Muscle of leg (tissue), 11 donors: ENCODE results near the gene PTPN23. TPM values are rescaled to one million over a fixed set of nuclear protein-coding genes. Genes with fewer than 3 reads are reported as not detected.

Source experiments
- DNase-seq: peaks from one replicate; pipeline ENCODE4 v3.0.0; 2013
- H3K27ac ChIP-seq: one replicate; pipeline ENCODE4 v1.5.1; 2013; ENCODE audit warnings: mild to moderate bottlenecking, low read length, control low read depth
- H3K27me3 ChIP-seq: one replicate; pipeline ENCODE4 v1.6.1; 2013; ENCODE audit warnings: low read length; ENCODE audit not compliant: control insufficient read depth, insufficient read depth
- H3K36me3 ChIP-seq: one replicate; pipeline ENCODE4 v1.6.1; 2013; ENCODE audit warnings: low read length; ENCODE audit not compliant: control insufficient read depth, insufficient read depth
- H3K4me1 ChIP-seq: one replicate; pipeline ENCODE4 v1.6.1; 2013; ENCODE audit warnings: low read length; ENCODE audit not compliant: control insufficient read depth, insufficient read depth
- H3K4me3 ChIP-seq: one replicate; pipeline ENCODE4 v1.5.1; 2013; ENCODE audit warnings: low read length, control low read depth
- H3K9me3 ChIP-seq: replicated peaks from 2 replicates; pipeline ENCODE4 v1.6.1; 2013; ENCODE audit warnings: low read depth, low read length; ENCODE audit not compliant: control insufficient read depth
- WGBS: methylation state at CpG from one replicate; pipeline ENCODE4 v1.1.5; 2013; ENCODE audit warnings: missing lambda C conversion rate; ENCODE audit not compliant: insufficient coverage; 5-methylcytosine and 5-hydroxymethylcytosine counted together
- polyA plus RNA-seq, 8 donors: library from polyadenylated mRNA; unstranded; fragments of 120-200 nt; gene quantifications; one replicate each; pipeline versions ENCODE4 v1.2.1 to v1.2.3, GENCODE V29; 2013; ENCODE audit warnings: inconsistent platforms in 1 of 8, low replicate concordance in 1 of 8; ENCODE audit not compliant: insufficient read length in 8 of 8, insufficient read depth in 1 of 8
- total RNA-seq: library from RNA; stranded (reverse); fragments of 120-200 nt; gene quantifications from one replicate; pipeline ENCODE4 v1.2.4, GENCODE V29; 2013

The PTPN23 gene
- total and polyA plus RNA-seq, 9 donors = 13.7 to 26.7 (median 25.0) TPM

GRCh38 chr3:47420044-47420430 lies 39.2 kb downstream of the PTPN23 start:
- no peak for DNase-seq
- Histone ChIP-seq H3K4me1 (peaks cover 18% of the 10 kb centered on the region), H3K9me3 (no peaks in the 10 kb centered on the region), H3K27ac (no peak overlapping the region), H3K36me3 (peaks cover 77% of the 10 kb centered on the region), H3K27me3 (no peaks in the 10 kb centered on the region), H3K4me3 (no peak overlapping the region)
- WGBS = 87% methylated on average over 3 of the region's 5 CpGs

DNA sequence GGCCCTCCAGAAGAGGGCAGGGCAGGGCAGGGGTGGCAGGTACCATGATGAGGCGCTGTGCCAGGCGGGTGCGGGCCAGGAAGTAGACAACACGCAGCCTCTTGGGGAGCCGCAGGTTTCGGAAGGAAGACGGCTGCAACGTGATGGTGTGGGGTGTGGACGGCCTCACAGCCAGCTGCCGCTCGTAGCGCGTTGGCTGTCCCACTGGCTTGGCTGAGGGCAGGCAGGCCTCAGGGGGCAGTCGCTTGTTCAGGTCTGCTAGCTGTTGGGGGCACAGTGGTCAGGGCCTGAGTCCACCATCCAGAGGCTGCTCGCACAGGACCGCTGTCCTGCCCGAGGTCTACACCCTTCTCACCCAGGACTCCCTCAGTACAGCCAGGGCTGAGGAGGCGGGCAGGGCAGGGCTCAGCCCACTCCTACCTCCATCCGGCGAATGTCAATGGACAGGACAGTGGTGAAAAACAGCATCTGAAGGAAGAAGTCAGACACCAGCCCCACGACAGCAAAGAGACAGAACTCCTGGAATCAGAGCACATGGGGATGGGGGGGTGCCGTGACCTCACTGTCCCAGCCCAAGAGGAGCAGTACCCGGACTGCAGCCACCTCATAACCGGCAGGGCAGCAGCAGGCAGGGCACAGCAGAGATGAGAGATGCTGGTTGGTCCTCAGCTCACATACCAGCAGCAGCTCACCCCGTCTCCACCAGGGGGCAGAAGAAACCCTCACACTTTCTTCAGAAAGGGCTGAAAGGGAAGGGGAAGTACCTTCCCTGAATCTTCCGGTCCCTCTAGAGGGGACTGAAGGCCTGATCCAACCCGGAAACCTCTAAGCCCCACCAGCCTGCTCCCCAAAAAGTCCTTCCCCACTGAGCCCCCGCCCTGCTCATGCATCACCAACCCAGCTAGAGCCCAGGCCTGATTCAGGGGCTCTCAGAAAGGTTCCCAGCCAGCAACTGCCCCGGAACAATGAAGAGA lies 40.0 kb downstream of the PTPN23 start:
- Histone ChIP-seq H3K9me3 (no peaks in the 10 kb centered on the region), H3K4me3 (no peak overlapping the region), H3K27me3 (no peaks in the 10 kb centered on the region), H3K4me1 (peaks cover 13% of the 10 kb centered on the region), H3K36me3 (peaks cover 75% of the 10 kb centered on the region), H3K27ac (peak overlapping the region; percentile 53)
- 79% methylated on average over 16 of the region's 29 CpGs for WGBS
- peak; percentile 91 for DNase-seq

GRCh38 chr3:47421741-47422649 lies 41.2 kb downstream of the PTPN23 start:
- Histone ChIP-seq H3K4me3 (no peak overlapping the region), H3K27ac (no peak overlapping the region), H3K36me3 (peaks cover 76% of the 10 kb centered on the region), H3K9me3 (no peaks in the 10 kb centered on the region), H3K27me3 (no peaks in the 10 kb centered on the region), H3K4me1 (peaks cover 13% of the 10 kb centered on the region)
- DNase-seq = peak; percentile 21
- WGBS = 92% methylated on average over 10 of the region's 13 CpGs

GRCh38 chr3:47422743-47423142 lies 41.9 kb downstream of the PTPN23 start:
- WGBS = 88% methylated on average over 8 of the region's 9 CpGs
- Histone ChIP-seq H3K9me3 (no peaks in the 10 kb centered on the region), H3K4me3 (no peak overlapping the region), H3K27ac (no peak overlapping the region), H3K27me3 (no peaks in the 10 kb centered on the region), H3K4me1 (peaks cover 13% of the 10 kb centered on the region), H3K36me3 (peaks cover 77% of the 10 kb centered on the region)
- no peak for DNase-seq

- H3K27ac ChIP-seq = no peak overlapping the region
- no peak for DNase-seq
- 94% methylated on average over 4 of the region's 8 CpGs for WGBS
- H3K36me3 ChIP-seq = peaks cover 84% of the 10 kb centered on the region
- no peak overlapping the region for H3K4me3 ChIP-seq
- no peaks in the 10 kb centered on the region for H3K9me3 ChIP-seq
- peaks cover 13% of the 10 kb centered on the region for H3K4me1 ChIP-seq
- no peaks in the 10 kb centered on the region for H3K27me3 ChIP-seq
Observed at GRCh38 chr3:47423548-47424145, 42.8 kb downstream of the PTPN23 start.

DNA sequence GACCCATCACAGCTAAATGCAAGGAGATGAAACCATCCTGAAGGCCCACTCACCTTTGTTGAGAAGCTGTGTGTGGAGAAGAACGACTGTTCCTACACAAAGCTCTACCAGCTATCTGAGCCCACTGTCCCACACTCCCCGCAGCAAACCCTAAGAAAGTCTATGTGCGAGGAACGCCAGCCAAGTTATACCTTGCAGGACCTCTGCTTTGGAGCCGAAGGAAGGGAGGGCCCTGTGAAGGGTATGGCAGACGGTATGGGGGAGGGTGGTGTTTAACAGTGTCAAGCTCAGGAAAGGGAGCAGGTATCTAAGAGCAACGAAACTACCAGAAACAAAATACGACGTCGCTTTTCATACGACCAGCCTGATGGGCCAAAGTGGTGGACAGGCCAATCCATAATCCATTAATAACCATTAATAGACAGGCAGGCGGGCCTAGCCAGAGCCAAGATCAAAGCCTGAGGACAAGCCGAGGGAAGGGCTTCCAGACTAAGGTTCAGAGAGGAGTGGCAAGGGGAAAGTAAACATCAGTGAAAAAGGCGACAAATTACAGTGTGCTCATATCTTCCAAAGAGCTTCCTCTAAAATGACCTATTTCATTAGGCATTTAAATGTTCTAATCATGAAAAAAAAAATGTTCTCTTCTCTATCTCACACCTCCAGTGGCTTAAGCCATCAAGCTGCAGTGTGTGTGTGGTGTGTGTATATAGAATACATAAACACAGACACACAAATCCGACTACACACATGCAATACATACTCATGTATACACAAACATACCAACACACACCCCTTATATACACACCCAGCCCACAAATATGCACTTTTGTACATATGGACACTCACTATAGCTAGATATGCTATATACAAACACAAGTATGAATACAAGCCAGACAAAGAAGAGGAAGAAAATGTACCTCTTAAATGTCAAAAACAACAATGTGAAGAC lies 43.9 kb downstream of the PTPN23 start:
- no peak overlapping the region for H3K4me3 ChIP-seq
- H3K36me3 ChIP-seq = peaks cover 81% of the 10 kb centered on the region
- DNase-seq = no peak
- H3K27me3 ChIP-seq = no peaks in the 10 kb centered on the region
- no peak overlapping the region for H3K27ac ChIP-seq
- H3K4me1 ChIP-seq = peaks cover 13% of the 10 kb centered on the region
- H3K9me3 ChIP-seq = no peaks in the 10 kb centered on the region
- WGBS = 74% methylated on average over 2 of the region's 15 CpGs

DNA sequence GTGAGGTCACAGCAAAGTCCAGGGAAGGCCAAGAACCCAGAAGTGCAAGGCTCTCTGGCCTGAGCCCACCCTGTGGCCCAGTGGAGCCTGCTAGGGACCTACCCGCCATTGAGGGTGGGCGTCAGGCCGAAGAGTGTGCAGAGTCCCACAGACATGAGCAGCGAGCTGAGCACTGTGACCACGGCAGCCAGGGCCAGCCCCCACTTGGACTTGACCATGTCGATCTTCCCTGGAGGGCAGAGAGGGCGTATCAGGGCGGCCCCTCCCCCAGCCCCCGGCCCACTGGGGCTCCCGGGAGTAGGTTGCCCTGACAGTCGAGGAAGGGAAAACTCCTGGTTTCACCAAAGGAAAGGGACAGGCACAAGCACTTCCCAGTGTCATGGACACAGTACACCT lies 44.6 kb downstream of the PTPN23 start:
- Histone ChIP-seq H3K4me3 (no peak overlapping the region), H3K27ac (no peak overlapping the region), H3K27me3 (no peaks in the 10 kb centered on the region), H3K9me3 (no peaks in the 10 kb centered on the region), H3K4me1 (peaks cover 13% of the 10 kb centered on the region), H3K36me3 (peaks cover 75% of the 10 kb centered on the region)
- 89% methylated on average over 7 of the region's 11 CpGs for WGBS
- no peak for DNase-seq

DNA sequence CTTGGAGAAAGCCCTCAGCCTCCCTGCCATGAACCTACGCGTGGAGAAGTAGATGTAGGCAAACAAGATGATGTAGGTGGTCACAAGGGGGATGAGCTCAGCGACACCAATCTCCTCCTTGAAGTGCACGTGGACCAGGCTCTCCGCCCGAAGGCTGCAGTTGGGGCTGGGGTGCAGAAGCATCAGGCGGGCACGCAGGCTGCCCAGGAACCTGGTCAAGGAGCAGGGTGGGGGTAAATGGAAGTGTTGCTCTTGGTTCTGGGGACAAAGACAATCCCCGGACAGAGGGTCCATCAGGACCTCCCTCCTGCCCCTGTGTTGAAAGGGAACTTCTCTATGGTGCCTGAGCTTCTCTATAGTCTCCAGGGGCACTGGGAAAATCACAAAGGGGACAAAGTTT lies 45.1 kb downstream of the PTPN23 start:
- no peaks in the 10 kb centered on the region for H3K27me3 ChIP-seq
- no peaks in the 10 kb centered on the region for H3K9me3 ChIP-seq
- 97% methylated on average over 8 of the region's 9 CpGs for WGBS
- H3K4me1 ChIP-seq = peaks cover 11% of the 10 kb centered on the region
- DNase-seq = no peak
- H3K4me3 ChIP-seq = no peak overlapping the region
- peaks cover 75% of the 10 kb centered on the region for H3K36me3 ChIP-seq
- H3K27ac ChIP-seq = no peak overlapping the region

DNA sequence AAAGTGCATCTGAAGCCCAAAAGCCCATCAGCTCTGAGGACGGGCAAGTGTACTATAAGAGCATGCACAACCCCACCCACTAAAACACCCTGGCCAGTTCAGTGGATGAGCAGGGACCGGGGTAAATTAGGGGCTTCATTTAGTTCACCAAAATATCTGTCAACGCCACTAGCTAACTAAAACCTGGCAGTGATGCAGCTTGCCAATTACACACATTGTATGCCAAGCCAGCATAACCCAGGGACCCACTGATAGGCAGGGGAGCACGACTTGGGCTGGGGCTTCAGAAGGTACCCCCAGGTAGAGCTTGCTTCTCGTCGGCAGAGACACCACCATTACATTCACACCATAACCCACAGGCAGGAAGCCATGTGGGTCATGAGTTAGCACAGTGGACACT lies 47.0 kb downstream of the PTPN23 start:
- Histone ChIP-seq H3K9me3 (no peaks in the 10 kb centered on the region), H3K27me3 (no peaks in the 10 kb centered on the region), H3K27ac (no peak overlapping the region), H3K4me1 (no peaks in the 10 kb centered on the region), H3K36me3 (peaks cover 78% of the 10 kb centered on the region), H3K4me3 (no peak overlapping the region)
- DNase-seq = no peak
- WGBS = 93% methylated on average over 2 of the region's 6 CpGs
